WTC11 (cell line): ENCODE data around the gene KCNIP3. TPM values are rescaled to one million over a fixed set of nuclear protein-coding genes. Genes with fewer than 3 reads are reported as not detected.
"Not testable (repeated sequence)": the region's sequence is repeated elsewhere in the genome, so short reads cannot be mapped to it uniquely, and the experiment has no call there.

ENCODE experiments used
- ATAC-seq: fragments of 200-7000 bp; cut with Tn5 transposase; 2 replicates; pipeline ENCODE4 v1.10.0; 2021; ENCODE audit warnings: mild to moderate bottlenecking, moderate library complexity
- CTCF ChIA-PET: fragments of 300-600 bp; sonication (Branson Sonifier 250); formaldehyde crosslinking; loops from one replicate; lab custom pipeline; 2021; ENCODE audit warnings: antibody characterized with exemption; lab: Charles Lee
- POLR2A ChIA-PET: fragments of 350-600 bp; sonication (Branson Sonifier 250); formaldehyde crosslinking; loops from one replicate; lab custom pipeline; 2021; ENCODE audit warnings: antibody characterized with exemption; lab: Charles Lee
- DNase-seq: peaks from one replicate; pipeline ENCODE4 v3.0.0; 2021; ENCODE audit warnings: low spot score
- H3K27ac Mint-ChIP-seq: 2 replicates; pipeline ENCODE4 v1.8.0; 2021; ENCODE audit warnings: mixed read lengths
- H3K27me3 Mint-ChIP-seq: 2 replicates; pipeline ENCODE4 v1.8.0; 2021; ENCODE audit warnings: low read depth, mild to moderate bottlenecking, moderate library complexity, mixed read lengths
- H3K36me3 Mint-ChIP-seq: 2 replicates; pipeline ENCODE4 v1.8.0; 2021; ENCODE audit warnings: mixed read lengths
- H3K4me1 Mint-ChIP-seq: 2 replicates; pipeline ENCODE4 v1.8.0; 2022; ENCODE audit warnings: mixed read lengths
- H3K4me3 Mint-ChIP-seq: 2 replicates; pipeline ENCODE4 v1.8.0; 2021; ENCODE audit warnings: mild to moderate bottlenecking, moderate library complexity, mixed read lengths
- H3K9me3 Mint-ChIP-seq: 2 replicates; pipeline ENCODE4 v1.8.0; 2021; ENCODE audit warnings: mixed read lengths
- ATF1 ChIP-seq: sonication (generic); formaldehyde crosslinking; IDR thresholded peaks from 2 replicates; pipeline ENCODE4 v1.8.1; 2023; ENCODE audit warnings: mild to moderate bottlenecking, moderate library complexity, missing genetic modification reagents
- CREM ChIP-seq: sonication (generic); formaldehyde crosslinking; IDR thresholded peaks from 2 replicates; pipeline ENCODE4 v1.8.1; 2022; ENCODE audit warnings: mild to moderate bottlenecking, missing genetic modification reagents, moderate library complexity
- E2F5 ChIP-seq: sonication (generic); formaldehyde crosslinking; IDR thresholded peaks from 2 replicates; pipeline ENCODE4 v1.8.1; 2022; ENCODE audit warnings: mild to moderate bottlenecking, moderate library complexity, missing genetic modification reagents
- ELF4 ChIP-seq: sonication (generic); formaldehyde crosslinking; IDR thresholded peaks from 2 replicates; pipeline ENCODE4 v1.8.1; 2022; ENCODE audit warnings: low read depth, mild to moderate bottlenecking, moderate library complexity, missing genetic modification reagents
- FOXK1 ChIP-seq: sonication (generic); formaldehyde crosslinking; IDR thresholded peaks from 2 replicates; pipeline ENCODE4 v1.8.0; 2022; ENCODE audit warnings: mild to moderate bottlenecking, moderate library complexity, missing genetic modification reagents
- FOXP1 ChIP-seq: sonication (generic); formaldehyde crosslinking; IDR thresholded peaks from 2 replicates; pipeline ENCODE4 v1.8.0; 2022; ENCODE audit warnings: missing genetic modification reagents, mild to moderate bottlenecking, moderate library complexity, borderline replicate concordance
- GABPB1 ChIP-seq: sonication (generic); formaldehyde crosslinking; IDR thresholded peaks from 2 replicates; pipeline ENCODE4 v1.8.1; 2023; ENCODE audit warnings: mild to moderate bottlenecking, missing genetic modification reagents
- NR1H2 ChIP-seq: sonication (generic); formaldehyde crosslinking; IDR thresholded peaks from 2 replicates; pipeline ENCODE4 v1.9.0; 2021; ENCODE audit warnings: mild to moderate bottlenecking, moderate library complexity, missing genetic modification reagents
- RELA ChIP-seq: sonication (generic); formaldehyde crosslinking; IDR thresholded peaks from 2 replicates; pipeline ENCODE4 v1.8.1; 2022; ENCODE audit warnings: missing genetic modification reagents, mild to moderate bottlenecking, borderline replicate concordance
- SOX15 ChIP-seq: fragments of 250-450 bp; sonication (Bioruptor Pico); IDR thresholded peaks from 2 replicates; pipeline ENCODE4 v1.9.0; 2021; ENCODE audit warnings: mild to moderate bottlenecking
- ZBTB21 ChIP-seq: sonication (generic); formaldehyde crosslinking; IDR thresholded peaks from 2 replicates; pipeline ENCODE4 v1.8.1; 2023; ENCODE audit warnings: mild to moderate bottlenecking, missing genetic modification reagents, borderline replicate concordance
- ZNF121 ChIP-seq: sonication (generic); formaldehyde crosslinking; IDR thresholded peaks from 2 replicates; pipeline ENCODE4 v1.8.0; 2023; ENCODE audit warnings: missing genetic modification reagents
- ZNF138 ChIP-seq: sonication (generic); formaldehyde crosslinking; conservative IDR thresholded peaks from 2 replicates; pipeline ENCODE4 v1.8.1; 2022; ENCODE audit warnings: mild to moderate bottlenecking, moderate library complexity, missing genetic modification reagents
- ZNF219 ChIP-seq: sonication (generic); formaldehyde crosslinking; IDR thresholded peaks from 2 replicates; pipeline ENCODE4 v1.8.0; 2023; ENCODE audit warnings: missing genetic modification reagents, mild to moderate bottlenecking, borderline replicate concordance
- total RNA-seq: library from RNA; stranded (reverse); gene quantifications from 3 replicates; pipeline ENCODE4 v1.2.3, GENCODE V29; 2021
- TF ChIP-seq, protein P1 (sequence below): sonication (generic); formaldehyde crosslinking; IDR thresholded peaks from 2 replicates; pipeline ENCODE4 v1.8.0; 2022; ENCODE audit warnings: mild to moderate bottlenecking, missing genetic modification reagents
- TF ChIP-seq, protein P2 (sequence below): sonication (generic); formaldehyde crosslinking; IDR thresholded peaks from 2 replicates; pipeline ENCODE4 v1.8.0; 2023; ENCODE audit warnings: missing genetic modification reagents
- TF ChIP-seq, protein P3 (sequence below): fragments of 250-450 bp; sonication (Bioruptor Pico); IDR thresholded peaks from 2 replicates; pipeline ENCODE4 v2.1.2; 2022; ENCODE audit warnings: mild to moderate bottlenecking, moderate library complexity
- TF ChIP-seq, protein P4 (sequence below): sonication (generic); formaldehyde crosslinking; IDR thresholded peaks from 2 replicates; pipeline ENCODE4 v1.8.1; 2023; ENCODE audit warnings: mild to moderate bottlenecking, missing genetic modification reagents, moderate library complexity
- TF ChIP-seq, protein P5 (sequence below): sonication (generic); formaldehyde crosslinking; IDR thresholded peaks from 2 replicates; pipeline ENCODE4 v1.8.0; 2023; ENCODE audit warnings: missing genetic modification reagents, mild to moderate bottlenecking, borderline replicate concordance

KCNIP3 gene
- total RNA-seq, 1 experiment from 2014 or later, result 2.1 TPM

- Mint-ChIP-seq H3K27me3 (peaks cover 26% of the 10 kb centered on the region), H3K4me1 (peaks cover 18% of the 10 kb centered on the region), H3K4me3 (peak overlapping the region; percentile 98), H3K27ac (no peak overlapping the region), H3K36me3 (no peaks in the 10 kb centered on the region), H3K9me3 (no peaks in the 10 kb centered on the region)
- POLR2A ChIA-PET, result no interaction called here
- DNase-seq, result no peak
- CTCF ChIA-PET, result interaction anchor here (1.0 to 4.5 kb wide), 4 partner anchors 8 to 170 kb away, joined by 3 to 58 read pairs (median 6); no protein-coding TSS in a partner anchor
- TF ChIP-seq GABPB1 (CRISPR knock-in tag), result no peak
- no peak for TF ChIP-seq E2F5 (CRISPR knock-in tag)
- no peak for ATAC-seq
These were observed 104.3 kb downstream of the KCNIP3 start for GRCh38 chr2:95401480-95401879.

- H3K9me3 Mint-ChIP-seq, POLR2A ChIA-PET, DNase-seq, H3K36me3 Mint-ChIP-seq: not testable (repeated sequence)
- peaks cover 22% of the 10 kb centered on the region for H3K27me3 Mint-ChIP-seq
- H3K27ac Mint-ChIP-seq, result peak overlapping the region; percentile 35; the same call in 1 of the 2 replicates
- CTCF ChIA-PET, result interaction anchor here (1.0 to 4.5 kb wide), 4 partner anchors 9 to 170 kb away, joined by 3 to 58 read pairs (median 6); no protein-coding TSS in a partner anchor
- peak overlapping the region; percentile 98 for H3K4me3 Mint-ChIP-seq
- peaks cover 16% of the 10 kb centered on the region for H3K4me1 Mint-ChIP-seq
- peak; percentile 70 for ATAC-seq
These were observed 104.8 kb downstream of the KCNIP3 start for GRCh38 chr2:95402004-95402369.

DNA sequence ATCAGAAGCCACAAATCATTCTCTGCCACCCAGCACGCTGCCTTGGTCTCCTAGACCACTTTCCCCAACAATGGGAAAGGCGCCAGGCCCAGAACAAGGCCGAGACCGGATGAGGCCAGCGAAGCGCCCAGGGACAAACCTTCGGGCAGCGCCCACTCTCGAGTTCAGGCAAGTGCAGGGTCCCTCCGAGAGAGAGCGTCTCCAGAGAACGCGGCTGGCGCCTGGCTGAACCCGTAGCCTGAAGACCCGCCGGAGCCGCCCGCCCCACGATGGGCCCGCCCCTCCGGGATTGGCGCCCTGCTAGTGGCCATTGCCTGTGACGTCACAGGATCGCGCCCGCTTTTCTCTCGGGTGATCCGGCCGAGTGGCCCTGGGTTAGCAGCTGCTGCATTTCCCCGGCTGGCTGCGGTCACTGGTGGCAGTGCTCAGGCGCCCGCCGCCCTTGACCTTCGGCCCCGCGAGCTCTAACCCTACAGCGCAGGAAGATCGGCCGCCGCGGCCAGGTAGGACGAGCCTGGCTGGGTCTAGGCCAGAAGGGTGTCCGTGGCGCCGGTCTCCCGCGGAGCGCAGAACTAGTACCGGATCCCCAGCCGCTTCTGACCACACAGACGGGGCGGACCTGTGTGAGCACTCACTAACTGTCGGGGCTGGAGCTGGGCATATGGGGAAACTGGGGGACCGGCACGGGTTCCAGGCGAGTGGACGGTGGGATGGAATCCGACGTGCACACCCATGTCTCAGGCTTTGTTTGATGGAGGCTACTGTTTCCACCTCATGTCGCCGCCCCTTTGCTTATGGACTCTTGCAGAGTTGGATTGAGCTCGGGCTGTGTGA lies 105.4 kb downstream of the KCNIP3 start, which contains the start of gene FAHD2A:
Gene FAHD2A, plus strand, starts transcription at position 339 of the 834 bp plus-strand sequence. CDS start 2,851 bp downstream, outside the sequence.
- Mint-ChIP-seq H3K9me3 (no peaks in the 10 kb centered on the region), H3K27me3 (peaks cover 19% of the 10 kb centered on the region), H3K36me3 (0 out of 2 replicates have a peak, but pooled peaks cover 5% of the 10 kb centered on the region), H3K4me3 (peak within 1 kb of the TSS; percentile 98), H3K4me1 (peaks cover 13% of the 10 kb centered on the region), H3K27ac (peak within 1 kb of the TSS; percentile 96)
- ChIA-PET POLR2A (no interaction called here), CTCF (interaction anchor here (0.8 to 4.5 kb wide), 8 partner anchors 10 to 590 kb away, joined by 3 to 58 read pairs (median 4); partner anchors contain the start of genes ANKRD36C and PROM2)
- peak; percentile 92 for ATAC-seq
- DNase-seq, result peak; percentile 97
- TF ChIP-seq ATF1 (CRISPR knock-in tag), result no peak
- no peak for TF ChIP-seq ZNF121
- TF ChIP-seq, protein P1, sequence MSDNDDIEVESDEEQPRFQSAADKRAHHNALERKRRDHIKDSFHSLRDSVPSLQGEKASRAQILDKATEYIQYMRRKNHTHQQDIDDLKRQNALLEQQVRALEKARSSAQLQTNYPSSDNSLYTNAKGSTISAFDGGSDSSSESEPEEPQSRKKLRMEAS, result peak; percentile 28; the same call in 1 of the 2 replicates
- TF ChIP-seq NR1H2, result no peak
- TF ChIP-seq, protein P2, sequence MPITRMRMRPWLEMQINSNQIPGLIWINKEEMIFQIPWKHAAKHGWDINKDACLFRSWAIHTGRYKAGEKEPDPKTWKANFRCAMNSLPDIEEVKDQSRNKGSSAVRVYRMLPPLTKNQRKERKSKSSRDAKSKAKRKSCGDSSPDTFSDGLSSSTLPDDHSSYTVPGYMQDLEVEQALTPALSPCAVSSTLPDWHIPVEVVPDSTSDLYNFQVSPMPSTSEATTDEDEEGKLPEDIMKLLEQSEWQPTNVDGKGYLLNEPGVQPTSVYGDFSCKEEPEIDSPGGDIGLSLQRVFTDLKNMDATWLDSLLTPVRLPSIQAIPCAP (CRISPR knock-in tag), result no peak
- TF ChIP-seq GABPB1 (CRISPR knock-in tag), result peak; percentile 58; the same call in 1 of the 2 replicates
- TF ChIP-seq ELF4 (CRISPR knock-in tag), result no peak
- TF ChIP-seq, protein P3, sequence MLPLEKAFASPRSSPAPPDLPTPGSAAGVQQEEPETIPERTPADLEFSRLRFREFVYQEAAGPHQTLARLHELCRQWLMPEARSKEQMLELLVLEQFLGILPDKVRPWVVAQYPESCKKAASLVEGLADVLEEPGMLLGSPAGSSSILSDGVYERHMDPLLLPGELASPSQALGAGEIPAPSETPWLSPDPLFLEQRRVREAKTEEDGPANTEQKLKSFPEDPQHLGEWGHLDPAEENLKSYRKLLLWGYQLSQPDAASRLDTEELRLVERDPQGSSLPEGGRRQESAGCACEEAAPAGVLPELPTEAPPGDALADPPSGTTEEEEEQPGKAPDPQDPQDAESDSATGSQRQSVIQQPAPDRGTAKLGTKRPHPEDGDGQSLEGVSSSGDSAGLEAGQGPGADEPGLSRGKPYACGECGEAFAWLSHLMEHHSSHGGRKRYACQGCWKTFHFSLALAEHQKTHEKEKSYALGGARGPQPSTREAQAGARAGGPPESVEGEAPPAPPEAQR, result no peak
- no peak for TF ChIP-seq ZNF138 (CRISPR knock-in tag)
- TF ChIP-seq CREM (CRISPR knock-in tag), result peak; percentile 94; the same call in 1 of the 2 replicates
- TF ChIP-seq FOXP1 (CRISPR knock-in tag), result no peak
- TF ChIP-seq, protein P4, sequence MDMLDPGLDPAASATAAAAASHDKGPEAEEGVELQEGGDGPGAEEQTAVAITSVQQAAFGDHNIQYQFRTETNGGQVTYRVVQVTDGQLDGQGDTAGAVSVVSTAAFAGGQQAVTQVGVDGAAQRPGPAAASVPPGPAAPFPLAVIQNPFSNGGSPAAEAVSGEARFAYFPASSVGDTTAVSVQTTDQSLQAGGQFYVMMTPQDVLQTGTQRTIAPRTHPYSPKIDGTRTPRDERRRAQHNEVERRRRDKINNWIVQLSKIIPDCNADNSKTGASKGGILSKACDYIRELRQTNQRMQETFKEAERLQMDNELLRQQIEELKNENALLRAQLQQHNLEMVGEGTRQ (CRISPR knock-in tag), result peak; percentile 28; the same call in 1 of the 2 replicates
- TF ChIP-seq, protein P5, sequence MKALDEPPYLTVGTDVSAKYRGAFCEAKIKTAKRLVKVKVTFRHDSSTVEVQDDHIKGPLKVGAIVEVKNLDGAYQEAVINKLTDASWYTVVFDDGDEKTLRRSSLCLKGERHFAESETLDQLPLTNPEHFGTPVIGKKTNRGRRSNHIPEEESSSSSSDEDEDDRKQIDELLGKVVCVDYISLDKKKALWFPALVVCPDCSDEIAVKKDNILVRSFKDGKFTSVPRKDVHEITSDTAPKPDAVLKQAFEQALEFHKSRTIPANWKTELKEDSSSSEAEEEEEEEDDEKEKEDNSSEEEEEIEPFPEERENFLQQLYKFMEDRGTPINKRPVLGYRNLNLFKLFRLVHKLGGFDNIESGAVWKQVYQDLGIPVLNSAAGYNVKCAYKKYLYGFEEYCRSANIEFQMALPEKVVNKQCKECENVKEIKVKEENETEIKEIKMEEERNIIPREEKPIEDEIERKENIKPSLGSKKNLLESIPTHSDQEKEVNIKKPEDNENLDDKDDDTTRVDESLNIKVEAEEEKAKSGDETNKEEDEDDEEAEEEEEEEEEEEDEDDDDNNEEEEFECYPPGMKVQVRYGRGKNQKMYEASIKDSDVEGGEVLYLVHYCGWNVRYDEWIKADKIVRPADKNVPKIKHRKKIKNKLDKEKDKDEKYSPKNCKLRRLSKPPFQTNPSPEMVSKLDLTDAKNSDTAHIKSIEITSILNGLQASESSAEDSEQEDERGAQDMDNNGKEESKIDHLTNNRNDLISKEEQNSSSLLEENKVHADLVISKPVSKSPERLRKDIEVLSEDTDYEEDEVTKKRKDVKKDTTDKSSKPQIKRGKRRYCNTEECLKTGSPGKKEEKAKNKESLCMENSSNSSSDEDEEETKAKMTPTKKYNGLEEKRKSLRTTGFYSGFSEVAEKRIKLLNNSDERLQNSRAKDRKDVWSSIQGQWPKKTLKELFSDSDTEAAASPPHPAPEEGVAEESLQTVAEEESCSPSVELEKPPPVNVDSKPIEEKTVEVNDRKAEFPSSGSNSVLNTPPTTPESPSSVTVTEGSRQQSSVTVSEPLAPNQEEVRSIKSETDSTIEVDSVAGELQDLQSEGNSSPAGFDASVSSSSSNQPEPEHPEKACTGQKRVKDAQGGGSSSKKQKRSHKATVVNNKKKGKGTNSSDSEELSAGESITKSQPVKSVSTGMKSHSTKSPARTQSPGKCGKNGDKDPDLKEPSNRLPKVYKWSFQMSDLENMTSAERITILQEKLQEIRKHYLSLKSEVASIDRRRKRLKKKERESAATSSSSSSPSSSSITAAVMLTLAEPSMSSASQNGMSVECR (CRISPR knock-in tag), result 0 out of 2 replicates have a peak, but pooled peaks have one; percentile 59
- TF ChIP-seq FOXK1, result peak; percentile 59; the same call in 1 of the 2 replicates
- TF ChIP-seq ZNF219 (CRISPR knock-in tag), result peak; percentile 78; the same call in 1 of the 2 replicates
- TF ChIP-seq RELA (CRISPR knock-in tag), result no peak
- no peak for TF ChIP-seq ZBTB21 (CRISPR knock-in tag)
- no peak for TF ChIP-seq SOX15 (CRISPR knock-in tag)
